Upper lobe of left lung (tissue), 4 donors: ENCODE results near the gene CAPZA3.
"Not testable (repeated sequence)": the region's sequence is repeated elsewhere in the genome, so short reads cannot be mapped to it uniquely, and the experiment has no call there.

Source experiments
- CTCF ChIP-seq, 6 experiments: fragments of 450-650 bp in 4 of 6; fragments of 200-600 bp in 2 of 6; sonication (generic) in 2 of 6; IDR thresholded peaks; one replicate each; pipeline ENCODE4 v1.5.1; 2016 to 2019; ENCODE audit warnings: antibody characterized with exemption in 6 of 6
- EP300 ChIP-seq, 4 donors: sonication (generic); formaldehyde crosslinking; IDR thresholded peaks; one replicate each; pipeline ENCODE4 v1.5.1; 2017; ENCODE audit warnings: antibody characterized with exemption in 4 of 4, control low read depth in 2 of 4
- POLR2A ChIP-seq, 4 donors: fragments of 450-650 bp; IDR thresholded peaks; one replicate each; pipeline ENCODE4 v1.5.1; 2016 to 2017; ENCODE audit warnings: antibody characterized with exemption in 4 of 4, mild to moderate bottlenecking in 2 of 4
- POLR2AphosphoS5 ChIP-seq, 2 donors: sonication (generic); formaldehyde crosslinking; IDR thresholded peaks; one replicate each; pipeline ENCODE4 v1.5.1; 2017; ENCODE audit warnings: antibody characterized with exemption in 2 of 2

DNA sequence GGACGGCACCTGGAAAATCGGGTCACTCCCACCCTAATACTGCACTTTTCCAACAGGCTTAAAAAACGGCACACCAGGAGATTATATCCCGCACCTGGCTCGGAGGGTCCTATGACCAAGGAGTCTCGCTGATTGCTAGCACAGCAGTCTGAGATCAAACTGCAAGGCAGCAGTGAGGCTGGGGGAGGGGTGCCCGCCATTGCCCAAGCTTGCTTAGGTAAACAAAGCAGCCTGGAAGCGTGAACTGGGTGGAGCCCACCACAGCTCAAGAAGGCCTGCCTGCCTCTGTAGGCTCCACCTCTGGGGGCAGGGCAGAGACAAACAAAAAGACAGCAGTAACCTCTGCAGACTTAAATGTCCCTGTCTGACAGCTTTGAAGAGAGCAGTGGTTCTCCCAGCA lies 47.5 kb downstream of the CAPZA3 start:
- not testable (repeated sequence) for TF ChIP-seq POLR2A, POLR2AphosphoS5, CTCF, EP300 (IDR thresholded peaks at IDR 0.05)
